Kidney capillary endothelial cell (primary cell): Measurements from ENCODE around the gene ZP3.
"Not testable (repeated sequence)": the region's sequence is repeated elsewhere in the genome, so short reads cannot be mapped to it uniquely, and the experiment has no call there.

Experiments
- DNase-seq: peaks from one replicate; pipeline ENCODE4 v3.0.0-alpha.2; 2018; ENCODE audit warnings: low spot score

ZP3 gene

DNA sequence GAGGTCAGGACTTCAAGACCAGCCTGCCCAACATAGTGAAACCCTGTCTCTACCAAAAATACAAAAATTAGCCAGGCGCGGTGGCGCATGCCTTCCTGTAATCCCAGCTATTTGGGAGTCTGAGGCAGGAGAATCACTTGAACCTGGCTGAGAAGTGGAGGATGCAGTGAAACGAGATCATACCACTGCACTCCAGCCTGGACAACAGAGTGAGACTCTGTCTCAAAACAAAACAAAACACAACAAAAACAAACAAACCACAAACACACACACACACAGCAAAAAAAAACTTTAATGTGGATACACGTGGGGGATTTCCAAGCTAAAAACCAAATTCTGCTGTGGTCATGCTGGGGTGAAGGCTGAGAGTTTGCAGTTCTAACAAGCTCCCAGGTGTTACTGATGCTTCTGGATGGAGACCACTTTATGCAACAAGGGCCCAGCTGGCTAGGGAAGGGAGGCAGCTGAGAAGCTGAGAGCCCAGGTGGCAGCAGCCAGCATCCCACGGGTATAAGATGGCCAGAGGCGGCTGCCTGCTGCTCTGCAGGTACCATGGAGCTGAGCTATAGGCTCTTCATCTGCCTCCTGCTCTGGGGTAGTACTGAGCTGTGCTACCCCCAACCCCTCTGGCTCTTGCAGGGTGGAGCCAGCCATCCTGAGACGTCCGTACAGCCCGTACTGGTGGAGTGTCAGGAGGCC is at the start of gene ZP3:
Gene ZP3 (plus strand): TSS at position 538 of the 699 bp plus-strand sequence. CDS start 15 bp downstream, at position 553.
- no peak for DNase-seq

DNA sequence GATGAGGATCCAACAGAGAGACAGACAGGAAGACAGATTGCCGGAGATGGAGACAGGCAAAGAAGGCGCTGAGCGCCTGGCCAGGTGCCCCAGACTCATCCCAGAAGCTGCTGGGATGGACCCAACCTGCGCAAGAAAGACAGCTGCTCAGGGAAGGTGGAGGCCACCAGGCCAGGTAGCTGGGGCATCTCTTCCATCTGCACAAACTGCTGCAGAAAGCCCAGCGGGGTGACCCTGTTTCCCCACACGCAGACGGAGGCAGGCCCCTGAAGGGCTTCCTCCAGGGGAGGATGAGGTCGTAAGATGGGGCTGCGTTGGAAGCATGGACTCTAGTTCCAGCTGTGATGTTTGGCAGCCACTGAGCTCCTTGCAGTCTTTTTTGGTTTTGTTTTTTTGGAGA is 49.5 kb upstream of the ZP3 start:
- DNase-seq, result no peak

DNA sequence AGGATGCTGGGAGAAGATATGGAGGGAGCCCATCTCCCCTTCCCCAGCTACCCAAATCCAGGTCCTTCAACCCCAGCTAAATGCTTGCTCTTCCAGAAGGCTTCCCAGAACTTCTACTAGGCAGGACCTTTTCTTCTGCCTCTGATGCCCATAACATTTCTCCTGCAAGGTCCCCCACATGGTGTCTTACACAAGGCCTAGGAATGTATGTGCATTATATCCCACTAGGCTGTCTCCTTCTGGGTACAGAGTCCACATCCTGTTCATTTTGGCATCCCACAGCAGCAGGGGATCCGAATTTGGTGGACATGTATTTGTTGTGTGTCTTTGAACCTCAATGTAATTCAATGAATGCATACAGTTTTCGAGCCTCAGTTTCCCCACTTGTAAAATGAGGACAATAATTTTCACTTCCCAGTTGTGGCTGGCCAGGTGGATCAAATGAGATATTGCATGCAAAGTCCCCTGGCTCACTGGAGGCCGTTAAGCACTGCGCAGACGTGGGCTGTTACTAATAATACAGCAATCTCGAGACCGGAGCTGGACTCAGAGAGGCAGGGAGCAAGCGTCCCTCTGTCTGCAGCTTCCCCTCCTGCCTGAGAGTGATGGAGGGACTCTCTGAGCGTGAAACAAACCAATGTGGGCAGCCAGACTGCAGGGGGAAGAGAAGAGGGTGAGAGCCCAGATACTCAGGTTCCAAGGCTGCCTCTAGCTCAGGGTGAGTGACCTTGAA is 47.4 kb upstream of the ZP3 start:
- no peak for DNase-seq

DNA sequence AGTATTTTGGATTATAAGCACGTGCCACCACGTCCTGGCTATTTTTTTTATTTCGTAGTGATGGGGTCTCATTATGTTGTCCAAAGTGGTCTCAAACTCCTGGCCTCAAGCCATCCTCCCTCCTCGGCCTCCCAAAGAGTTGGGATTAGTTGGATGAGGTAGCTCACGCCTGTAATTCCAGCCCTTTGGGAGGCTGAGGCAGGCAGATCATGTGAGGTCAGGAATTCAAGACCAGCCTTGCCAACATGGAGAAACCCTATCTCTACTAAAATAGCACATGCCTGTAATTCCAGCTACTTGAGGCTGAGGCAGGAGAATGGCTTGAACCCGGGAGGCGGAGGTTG is 44.2 kb upstream of the ZP3 start:
- DNase-seq, result no peak

DNA sequence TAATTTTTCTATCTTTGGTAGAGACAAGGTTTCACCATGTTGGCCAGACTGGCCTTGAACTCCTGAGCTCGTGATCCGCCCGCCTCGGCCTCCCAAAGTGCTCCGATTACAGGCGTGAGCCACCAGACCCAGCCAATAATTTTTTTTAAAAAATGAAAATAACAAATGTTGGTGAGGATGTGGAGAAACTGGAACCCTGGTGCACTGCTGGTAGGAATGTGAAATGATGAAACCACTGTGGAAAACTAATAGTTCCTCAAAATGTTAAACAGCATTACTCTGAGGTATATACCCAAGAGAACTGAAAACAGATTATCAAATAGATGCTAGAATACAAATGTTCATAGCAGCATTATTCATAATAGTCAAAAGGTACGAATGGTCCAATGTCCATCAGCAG is 42.9 kb upstream of the ZP3 start:
- no peak for DNase-seq

DNA sequence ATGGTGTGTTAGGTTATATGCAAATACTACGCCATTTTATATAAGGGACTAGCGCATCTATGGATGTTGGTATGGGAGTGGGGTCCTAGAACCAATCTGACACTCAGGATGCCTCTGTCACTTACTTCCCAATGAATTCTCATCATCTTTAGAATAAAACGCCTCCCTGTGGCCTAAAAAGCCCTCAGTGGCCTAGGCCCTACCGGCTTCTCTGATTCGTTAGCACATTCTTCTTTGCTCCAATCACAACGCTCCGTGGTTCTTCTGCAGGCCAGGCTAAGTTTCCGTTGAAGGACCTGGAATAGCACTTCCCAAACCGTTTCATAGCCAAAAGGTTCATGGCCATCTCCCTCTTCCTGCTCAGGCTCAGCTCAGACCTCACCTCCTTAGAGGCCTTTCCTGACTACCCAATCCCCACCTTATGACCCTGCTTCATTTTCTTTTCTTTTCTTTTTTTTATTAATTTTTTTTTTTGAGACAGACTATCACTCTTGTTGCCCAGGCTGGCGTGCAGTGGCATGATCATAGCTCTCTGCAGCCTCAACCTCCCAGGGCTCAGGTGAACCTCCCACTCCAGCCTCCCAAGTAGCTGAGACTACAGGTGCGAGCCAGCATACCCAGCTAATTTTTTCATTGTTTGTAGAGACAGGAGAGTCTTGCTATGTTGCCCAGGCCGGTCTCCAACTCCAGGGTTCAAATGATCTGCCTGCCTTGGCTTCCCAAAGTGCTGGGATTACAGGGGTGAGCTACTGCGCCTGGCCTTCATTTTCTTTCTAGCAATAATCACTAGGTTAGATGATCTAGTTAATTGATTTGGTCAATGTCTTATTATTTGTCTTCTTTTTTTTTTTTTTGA is 41.4 kb upstream of the ZP3 start:
- DNase-seq, result peak; percentile 51

DNA sequence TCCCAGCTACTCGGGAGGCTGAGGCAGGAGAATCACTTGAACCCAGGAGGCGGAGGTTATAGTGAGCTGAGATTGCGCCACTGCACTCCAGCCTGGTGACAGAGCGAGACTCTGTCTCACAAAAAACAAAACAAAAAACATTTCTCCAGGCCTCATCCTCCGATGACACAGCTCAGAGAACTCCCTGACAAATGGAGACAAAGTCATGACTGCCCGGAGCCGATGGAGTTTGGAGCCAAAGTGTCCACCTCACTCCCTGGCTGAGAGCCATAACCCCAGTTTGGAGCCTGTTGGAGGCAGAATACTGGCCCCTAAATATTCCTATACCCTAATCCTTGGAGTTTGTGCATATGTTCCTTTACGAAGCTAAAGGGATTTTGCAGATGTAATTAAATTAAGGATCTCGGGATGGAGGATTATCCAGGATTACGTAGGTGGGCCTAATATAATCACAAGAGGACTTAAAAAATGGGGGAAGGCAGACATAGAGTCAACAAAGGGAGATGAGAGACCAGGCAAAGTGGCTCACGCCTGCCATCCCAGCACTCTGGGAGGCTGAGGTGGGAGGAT is 38.0 kb upstream of the ZP3 start:
- DNase-seq, result no peak

DNA sequence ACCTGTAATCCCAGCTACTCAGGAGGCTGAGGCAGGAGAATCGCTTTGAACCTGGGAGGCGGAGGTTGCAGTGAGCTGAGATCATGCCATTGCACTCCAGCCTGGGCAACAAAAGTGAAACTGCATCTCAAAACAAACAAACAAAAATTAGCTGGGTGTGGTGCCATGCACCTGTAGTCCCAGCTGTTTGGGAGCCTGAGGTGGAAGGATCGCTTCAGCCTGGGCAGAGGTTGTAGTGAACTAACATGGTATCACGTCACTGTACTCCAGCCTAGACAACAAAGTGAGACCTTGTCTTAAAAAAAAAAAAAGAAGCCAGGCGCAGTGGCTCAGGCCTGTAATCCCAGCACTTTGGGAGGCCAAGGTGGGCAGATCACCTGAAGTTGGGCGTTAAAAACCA is 37.0 kb upstream of the ZP3 start:
- DNase-seq, result not testable (repeated sequence)

DNA sequence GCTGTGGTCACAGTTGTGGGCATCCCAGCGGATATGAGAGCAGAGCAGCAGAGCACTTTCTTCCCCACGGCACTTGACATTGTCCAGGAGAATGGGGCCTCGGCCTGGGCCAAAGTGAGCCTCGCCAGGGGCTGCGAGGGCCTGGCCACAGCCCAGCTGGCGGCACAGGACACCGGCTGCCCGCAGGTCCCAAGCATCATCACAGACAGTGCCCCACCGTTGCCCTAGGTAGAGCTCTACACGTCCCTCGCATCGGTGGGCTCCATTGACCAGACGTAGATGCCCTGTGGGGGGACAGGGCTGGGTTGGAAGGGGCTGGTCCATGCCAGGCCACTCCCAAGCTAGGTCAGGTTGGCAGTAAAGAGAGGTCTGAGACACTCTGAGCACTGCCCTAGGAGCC is 34.7 kb upstream of the ZP3 start:
- DNase-seq, result no peak

DNA sequence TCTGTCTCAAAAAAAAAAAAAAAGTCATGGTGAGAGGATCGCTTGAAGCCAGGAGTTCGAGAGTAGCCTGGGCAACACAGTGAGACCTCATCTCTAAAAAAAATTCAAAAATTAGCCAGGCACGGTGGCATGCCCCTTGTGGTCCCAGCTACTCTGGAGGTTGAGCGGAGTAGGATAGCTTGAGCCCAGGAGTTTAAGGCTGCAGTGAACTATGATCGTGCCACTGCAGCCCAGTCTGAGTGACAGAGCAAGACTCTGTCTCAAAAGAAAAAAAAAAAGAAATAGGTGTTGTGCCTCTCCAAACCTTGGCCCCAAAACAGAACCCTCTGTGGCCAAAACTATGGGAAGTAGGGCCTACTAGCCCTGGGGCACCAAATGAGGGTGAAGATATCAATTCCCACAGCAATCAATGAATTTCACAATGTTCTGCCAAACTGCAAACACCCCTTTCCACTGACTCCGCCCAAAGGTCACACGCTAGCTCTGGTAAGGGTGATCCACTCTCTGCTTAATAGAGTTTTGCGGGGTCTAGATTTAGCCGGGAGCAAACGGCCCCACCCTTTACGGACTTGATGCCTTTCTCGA is 32.1 kb upstream of the ZP3 start:
- no peak for DNase-seq

DNA sequence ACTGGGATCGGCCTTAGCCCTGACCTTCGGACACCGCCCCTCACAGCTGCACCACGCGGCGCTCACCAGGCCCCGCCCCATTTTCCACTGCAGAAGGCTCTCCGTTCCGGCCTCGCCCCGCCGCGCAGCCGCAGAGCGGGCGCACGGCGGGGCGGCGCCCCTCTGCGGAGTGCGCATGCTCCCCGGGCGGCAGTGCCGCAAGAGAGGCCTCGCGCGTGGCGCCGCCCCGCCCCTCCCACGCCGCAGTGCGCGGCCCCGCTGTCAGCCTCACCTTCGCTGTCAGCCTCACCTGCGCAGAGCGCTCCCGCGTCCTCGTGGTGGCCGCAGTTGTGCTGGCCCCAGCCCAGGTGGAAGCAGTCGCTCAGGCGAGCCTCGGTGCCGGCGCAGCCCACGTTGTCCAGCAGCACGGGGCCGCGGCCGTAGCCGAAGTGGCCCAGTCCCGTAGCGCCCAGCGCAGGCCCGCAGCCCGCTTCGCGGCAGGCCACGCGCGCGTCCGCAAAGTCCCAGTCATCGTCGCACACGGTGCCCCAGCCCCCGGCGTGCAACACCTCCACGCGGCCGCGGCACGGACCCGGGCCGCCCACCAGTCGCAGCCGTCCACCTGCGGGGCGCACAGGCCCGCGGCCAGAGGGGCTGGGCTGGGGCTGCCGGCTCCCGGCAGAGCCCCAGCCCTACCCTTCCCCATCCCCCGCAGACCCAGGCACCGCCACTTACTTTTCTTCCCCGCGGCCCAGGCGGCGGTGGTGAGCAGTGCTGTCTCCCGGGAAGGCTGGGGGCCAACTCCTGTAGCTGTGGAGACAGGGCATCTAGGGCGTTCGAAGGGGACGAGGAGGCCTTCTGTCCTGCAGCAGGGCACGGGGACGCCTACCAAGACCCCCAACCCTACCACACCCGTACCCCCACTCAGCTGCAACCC is 31.4 kb upstream of the ZP3 start:
- DNase-seq, result peak; percentile 88

DNA sequence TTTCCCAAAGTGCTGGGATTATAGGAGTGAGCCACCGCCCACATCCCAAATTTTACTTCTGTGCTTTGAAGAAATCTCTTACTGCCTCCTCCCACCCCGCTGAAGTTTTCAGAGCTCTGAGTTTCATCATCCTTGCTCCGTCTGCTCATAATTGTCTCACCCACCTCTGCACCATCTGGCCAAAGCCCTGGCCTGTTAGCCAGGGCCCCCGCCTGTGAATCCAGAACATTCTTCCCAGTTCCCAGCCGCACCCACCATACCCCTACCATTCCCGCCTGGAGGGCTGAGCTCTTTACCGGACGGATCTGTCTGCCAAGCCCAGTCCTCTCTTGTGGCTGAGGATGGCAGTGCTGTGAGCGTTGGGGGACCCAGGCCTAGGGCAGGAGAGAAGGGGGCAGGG is 29.8 kb upstream of the ZP3 start:
- no peak for DNase-seq

DNA sequence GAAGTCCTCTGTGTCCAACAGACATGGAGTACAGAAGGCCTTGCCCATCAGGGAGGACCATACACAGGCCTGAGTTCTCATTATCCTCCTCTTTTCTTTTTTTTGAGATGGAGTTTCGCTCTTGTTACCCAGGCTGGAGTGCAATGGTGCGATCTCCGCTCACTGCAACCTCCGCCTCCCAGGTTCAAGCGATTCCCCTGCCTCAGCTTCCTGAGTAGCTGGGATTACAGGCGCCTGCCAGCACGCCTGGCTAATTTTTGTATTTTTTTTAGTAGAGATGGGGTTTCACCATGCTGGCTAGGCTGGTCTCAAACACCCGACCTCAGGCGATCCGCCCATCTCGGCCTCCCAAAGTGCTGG is 29.2 kb upstream of the ZP3 start:
- not testable (repeated sequence) for DNase-seq

DNA sequence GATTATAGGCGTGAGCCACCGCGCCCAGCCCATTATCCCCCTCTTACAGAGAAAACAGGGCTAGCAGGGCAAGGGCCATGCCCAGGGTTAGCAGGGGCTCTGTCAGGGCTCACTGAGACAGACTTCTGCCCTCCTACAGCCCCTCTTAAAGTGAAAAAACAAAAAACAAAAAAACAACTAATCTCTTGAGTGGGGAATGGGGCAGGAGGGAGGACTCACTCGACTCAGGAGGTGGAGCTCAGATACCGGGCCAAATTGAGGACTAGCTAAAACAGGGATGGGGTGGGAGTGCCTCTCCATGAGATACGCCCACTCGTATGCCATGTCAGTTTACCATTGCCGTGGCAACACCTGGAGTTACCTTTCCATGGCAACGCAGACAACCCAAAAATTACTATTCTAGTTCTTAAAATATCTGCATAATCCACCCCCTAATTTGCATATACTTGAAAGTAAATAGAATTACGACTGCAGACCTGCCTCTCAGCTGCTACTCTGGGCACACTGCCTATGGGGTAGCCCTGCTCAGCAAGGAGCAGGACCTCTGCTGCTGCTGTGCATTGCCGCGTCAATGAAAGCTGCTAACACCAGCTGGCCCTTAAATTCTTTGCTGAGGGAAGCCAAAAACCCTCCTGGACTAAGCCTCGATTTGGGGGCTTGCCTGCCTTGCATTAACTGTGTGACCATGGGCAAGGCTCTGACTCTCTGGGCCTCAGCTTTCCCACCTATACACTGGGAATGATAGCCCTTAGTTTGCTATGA is 28.6 kb upstream of the ZP3 start:
- no peak for DNase-seq

DNA sequence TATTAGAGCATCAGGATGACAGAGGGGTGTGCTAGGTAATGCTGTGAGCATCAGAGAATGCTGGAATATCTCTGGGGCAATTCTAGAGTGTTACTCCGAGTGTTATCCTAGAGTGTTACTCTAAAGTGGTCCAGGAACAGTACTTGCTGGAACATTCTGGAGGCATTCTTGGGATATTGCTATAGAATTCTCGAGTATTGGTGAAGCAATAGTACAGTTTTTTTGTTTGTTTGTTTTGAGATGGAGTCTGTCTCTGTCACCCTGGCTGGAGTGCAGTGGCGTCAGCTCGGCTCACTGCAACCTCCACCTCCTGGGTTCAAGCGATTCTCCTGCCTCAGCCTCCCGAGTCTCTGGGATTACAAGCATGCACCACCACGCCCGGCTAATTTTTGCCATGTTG is 27.9 kb upstream of the ZP3 start:
- DNase-seq, result no peak

DNA sequence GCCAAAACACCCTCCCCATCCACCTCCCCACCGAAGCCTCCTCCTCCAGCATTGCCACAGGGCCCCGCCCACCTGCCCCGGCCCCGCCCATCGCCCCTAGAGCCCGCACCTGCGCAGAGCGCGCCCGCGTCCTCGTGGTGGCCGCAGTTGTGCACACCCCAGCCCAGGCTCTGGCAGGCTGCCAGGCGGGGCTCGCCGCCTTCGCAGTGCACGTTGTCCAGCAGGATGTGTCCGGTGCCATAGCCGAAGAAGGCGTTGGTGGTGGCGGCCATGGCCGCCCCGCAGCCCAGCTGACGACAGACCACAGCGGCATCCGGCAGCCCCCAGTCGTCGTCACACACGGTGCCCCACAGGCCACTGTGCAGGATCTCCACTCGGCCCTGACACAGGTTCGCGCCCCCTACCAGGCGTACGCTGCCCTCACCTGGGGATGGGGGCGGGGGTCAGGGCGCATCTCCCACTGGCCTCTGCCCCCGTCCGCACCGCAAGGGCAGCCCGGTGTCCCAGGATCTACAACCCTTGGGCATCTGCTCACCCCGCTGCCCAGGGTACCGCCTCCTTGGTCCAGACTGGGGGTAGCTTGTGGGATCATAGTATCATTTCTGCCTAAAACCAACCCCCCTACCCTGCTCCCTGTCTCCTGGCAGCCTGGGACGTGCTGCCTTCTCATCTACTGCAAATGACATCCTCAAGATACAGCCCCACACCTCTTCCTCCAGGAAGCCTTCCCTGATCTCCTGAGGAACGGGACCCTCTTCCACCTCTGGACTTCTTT is 27.2 kb upstream of the ZP3 start:
- peak; percentile 76 for DNase-seq

DNA sequence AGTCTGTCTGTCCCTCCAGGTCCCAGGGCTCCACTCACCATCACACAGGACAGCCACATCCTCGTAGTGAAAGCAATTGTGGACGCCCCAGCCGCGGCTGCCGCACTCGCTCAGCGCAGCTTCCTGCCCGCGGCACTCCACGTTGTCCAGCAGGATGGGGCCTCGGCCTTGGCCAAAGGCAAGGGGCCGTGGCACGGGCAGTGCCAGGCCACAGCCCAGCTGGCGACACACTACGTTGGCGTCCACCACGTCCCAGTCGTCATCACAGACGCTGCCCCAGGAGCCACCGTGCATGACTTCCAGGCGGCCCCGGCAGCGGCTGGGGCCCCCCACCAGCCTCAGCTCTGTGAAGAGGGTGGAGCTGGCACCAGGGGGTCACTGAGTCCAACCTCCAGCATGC is 24.5 kb upstream of the ZP3 start:
- no peak for DNase-seq

DNA sequence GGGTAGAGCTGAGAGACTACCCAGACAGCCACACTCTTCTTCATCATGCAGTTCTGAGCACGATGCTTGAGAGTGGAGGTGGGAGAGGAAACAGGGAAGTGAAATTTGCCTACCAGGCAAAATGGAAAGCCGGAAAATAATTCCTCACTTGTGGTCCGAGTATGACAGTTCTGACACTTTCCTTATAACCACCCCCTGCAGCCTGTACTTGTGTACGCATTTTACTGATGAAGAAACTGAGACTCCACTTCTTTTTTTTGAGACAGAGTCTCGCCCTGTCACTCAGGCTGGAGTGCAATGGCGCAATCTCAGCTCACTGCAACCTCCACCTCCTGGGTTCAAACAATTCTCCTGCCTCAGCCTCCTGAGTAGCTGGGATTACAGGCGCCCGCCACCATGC is 21.7 kb upstream of the ZP3 start:
- DNase-seq, result not testable (repeated sequence)

DNA sequence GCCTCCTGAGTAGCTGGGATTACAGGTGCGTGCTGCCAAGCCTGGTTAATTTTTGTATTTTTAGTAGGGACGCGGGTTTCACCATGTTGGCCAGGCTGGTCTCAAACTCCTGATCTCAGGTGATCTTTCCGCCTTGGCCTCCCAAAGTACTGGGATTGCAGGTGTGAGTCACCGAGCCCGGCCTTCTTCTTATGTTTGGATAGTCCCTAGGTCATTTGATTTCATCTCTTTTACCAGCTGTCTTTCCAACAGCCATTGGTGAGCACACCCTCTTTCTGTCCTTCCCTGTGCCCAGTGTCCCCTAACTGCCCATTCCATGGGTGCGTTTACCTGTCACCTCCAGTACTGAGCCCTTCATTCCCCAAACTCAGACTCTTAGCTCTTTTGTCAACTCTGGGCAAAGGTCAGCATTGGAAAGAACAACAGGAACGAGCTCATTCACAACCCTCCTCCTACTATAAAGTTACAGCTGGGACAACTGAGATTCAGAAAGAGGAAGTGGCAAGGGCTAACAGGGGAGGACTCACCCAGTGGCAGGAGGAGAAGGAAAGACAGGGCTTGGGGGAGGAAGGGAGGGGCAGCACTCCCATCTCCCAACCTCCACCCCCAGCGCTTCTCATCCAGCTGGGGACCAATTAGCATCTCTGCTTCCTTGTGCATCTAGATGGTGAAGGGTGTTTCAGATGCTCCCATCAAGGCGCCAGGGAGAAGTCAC is 20.8 kb upstream of the ZP3 start:
- no peak for DNase-seq
